ENCODE results near the gene CYP21A2.
"Not testable (repeated sequence)": the region's sequence is repeated elsewhere in the genome, so short reads cannot be mapped to it uniquely, and the experiment has no call there.

The CYP21A2 gene

DNA sequence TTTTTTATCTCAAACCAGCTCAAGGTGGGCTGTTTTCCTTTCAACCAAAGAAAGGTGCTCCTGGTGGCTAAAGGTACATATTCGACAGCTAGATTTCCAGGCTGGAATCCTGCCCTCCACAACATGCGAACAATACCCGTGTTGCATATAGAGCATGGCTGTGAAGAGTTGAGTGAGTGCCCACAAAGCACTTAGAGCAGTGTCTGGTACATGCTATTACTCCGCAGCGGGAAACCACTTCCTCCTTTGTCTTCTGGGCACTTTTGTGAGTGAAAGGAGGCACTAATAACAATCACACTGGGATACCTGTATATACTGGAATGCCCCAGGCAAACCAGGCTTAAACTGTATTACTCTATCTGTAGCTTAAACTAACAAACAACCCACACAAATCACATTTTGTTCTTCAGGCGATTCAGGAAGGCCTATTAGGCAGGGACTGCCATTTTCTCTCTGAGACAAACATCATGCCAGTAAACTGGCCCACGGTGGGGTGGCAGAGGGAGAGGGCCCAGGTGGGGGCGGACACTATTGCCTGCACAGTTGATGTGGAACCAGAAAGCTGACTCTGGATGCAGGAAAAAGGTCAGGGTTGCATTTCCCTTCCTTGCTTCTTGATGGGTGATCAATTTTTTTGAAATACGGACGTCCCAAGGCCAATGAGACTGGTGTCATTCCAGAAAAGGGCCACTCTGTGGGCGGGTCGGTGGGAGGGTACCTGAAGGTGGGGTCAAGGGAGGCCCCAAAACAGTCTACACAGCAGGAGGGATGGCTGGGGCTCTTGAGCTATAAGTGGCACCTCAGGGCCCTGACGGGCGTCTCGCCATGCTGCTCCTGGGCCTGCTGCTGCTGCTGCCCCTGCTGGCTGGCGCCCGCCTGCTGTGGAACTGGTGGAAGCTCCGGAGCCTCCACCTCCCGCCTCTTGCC, at the start of gene CYP21A2:
CYP21A2 (plus strand) TSS at position 818 of the 927 bp plus-strand sequence; CDS start at position 826, 8 bp downstream.
- DNase-seq, result not testable (repeated sequence)

DNA sequence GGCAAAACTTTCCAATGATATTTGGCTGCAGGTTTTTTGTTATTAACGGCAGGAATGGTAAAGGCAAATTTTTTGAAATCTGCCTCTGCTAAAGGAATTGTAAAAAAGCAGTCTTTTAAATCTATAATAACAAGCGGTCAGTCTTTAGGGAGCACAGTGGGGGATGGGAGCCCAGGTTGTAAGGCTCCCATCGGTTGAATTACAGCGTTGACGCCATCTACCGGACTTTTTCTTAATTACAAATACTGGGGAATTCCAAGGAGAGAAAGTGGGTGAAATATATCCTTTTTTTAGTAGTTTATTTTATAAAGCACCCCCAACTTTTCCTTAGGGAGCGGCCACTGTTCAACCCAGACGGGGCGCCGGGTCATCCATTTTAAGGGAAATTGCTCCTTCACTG, 48.9 kb upstream of the CYP21A2 start:
- not testable (repeated sequence) for DNase-seq

DNA sequence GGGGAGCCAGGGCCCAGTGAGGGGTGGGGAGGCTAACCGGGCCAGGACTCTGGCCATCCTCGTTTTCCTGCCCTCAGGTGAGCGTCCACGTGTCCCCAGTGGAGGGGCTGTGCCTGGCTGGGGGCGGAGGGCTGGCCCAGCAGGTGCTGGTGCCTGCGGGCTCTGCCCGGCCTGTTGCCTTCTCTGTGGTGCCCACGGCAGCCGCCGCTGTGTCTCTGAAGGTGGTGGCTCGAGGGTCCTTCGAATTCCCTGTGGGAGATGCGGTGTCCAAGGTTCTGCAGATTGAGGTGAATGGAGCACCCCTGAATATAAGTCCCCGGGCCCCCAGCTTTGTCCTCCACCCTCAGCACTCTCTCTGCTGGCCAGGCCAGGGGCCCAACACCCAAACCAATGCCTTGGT, 43.8 kb upstream of the CYP21A2 start:
- not testable (repeated sequence) for DNase-seq

DNA sequence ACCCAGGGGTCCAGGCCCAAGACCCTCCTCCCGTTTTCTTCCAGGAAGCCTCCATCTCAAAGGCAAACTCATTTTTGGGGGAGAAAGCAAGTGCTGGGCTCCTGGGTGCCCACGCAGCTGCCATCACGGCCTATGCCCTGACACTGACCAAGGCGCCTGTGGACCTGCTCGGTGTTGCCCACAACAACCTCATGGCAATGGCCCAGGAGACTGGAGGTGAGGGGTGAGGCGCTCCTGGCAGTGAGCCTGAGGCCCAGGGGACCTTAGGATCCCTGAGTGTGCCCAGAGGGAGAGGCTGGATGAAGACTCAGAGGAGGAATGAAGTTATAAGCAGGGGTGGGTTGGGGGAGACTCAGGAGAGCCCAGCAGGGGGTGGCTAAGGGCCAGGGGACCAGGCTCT, 41.8 kb upstream of the CYP21A2 start:
- DNase-seq, result not testable (repeated sequence)

DNA sequence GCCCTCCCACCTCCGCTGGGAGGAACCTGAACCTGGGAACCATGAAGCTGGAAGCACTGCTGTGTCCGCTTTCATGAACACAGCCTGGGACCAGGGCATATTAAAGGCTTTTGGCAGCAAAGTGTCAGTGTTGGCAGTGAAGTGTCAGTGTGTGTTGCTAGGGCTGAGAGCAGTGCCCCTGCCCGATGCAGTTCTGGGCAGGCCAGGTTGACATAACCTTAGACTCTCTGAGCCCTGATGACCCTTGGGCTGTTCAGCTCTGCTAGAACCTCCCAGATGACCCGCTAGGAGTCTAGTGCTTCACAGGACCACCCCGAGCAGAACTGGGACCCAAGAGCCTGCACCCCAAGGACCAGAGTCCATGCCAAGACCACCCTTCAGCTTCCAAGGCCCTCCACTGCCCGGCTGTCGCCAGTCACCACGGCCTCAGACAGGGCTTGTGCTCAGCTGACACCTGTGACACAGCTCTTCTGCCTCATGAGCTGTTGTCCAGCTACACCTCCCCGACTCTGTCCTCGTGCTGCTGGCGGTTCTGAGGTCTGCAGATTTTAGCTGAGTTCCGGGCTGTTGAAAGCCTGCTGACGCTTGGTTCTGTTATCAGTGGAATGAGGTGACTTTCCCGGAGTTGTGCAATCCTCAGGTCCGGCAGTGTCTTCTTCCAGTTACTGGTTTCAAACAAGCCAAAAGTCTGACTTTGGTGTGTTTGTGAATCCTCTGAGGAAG, 35.5 kb upstream of the CYP21A2 start:
- DNase-seq, result not testable (repeated sequence)

DNA sequence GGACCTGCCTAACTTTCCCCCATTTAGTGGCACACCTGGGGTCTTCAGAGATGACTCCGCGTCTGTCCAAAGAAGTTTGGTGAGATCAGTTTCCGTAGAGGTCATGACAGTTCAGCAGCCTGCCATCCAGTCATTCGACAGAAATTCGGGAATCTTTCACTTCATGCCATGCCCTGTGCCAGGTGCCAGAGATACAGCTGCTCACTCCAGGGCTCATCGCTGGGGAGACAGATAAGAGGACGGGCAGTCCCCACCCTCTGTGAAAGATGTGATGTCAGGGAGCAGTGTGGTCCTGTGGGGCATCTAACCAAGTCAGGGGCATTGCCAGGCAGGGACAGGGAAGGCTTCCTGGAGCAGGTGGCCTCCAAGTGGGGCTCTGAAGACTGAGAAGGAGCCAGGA, 34.9 kb upstream of the CYP21A2 start:
- not testable (repeated sequence) for DNase-seq

DNA sequence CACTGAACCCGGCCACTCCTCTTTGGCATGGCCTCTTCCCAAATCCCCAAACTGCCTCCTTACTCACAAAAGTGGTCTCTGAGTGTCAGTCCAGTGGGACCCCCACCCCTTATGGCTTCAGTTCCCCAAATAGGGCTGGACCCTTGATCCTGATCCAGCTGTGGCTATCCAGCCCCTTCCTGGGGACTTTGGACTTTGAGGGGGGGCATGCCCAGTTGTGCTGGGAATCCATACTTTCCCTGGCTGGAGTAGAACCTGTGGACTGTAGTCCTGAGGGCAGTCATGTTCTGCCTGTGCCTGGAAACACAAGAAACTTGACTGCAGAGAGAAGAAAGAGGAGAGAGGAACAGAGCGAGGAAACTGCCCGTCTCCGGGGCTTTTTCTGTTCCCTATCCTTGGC, 33.8 kb upstream of the CYP21A2 start:
- DNase-seq, result not testable (repeated sequence)

DNA sequence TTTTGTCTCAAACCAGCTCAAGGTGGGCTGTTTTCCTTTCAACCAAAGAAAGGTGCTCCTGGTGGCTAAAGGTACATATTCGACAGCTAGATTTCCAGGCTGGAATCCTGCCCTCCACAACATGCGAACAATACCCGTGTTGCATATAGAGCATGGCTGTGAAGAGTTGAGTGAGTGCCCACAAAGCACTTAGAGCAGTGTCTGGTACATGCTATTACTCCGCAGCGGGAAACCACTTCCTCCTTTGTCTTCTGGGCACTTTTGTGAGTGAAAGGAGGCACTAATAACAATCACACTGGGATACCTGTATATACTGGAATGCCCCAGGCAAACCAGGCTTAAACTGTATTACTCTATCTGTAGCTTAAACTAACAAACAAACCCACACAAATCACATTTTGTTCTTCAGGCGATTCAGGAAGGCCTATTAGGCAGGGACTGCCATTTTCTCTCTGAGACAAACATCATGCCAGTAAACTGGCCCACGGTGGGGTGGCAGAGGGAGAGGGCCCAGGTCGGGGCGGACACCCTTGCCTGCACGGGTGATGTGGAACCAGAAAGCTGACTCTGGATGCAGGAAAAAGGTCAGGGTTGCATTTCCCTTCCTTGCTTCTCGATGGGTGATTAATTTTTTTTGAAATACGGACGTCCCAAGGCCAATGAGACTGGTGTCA, 33.2 kb upstream of the CYP21A2 start:
- not testable (repeated sequence) for DNase-seq

DNA sequence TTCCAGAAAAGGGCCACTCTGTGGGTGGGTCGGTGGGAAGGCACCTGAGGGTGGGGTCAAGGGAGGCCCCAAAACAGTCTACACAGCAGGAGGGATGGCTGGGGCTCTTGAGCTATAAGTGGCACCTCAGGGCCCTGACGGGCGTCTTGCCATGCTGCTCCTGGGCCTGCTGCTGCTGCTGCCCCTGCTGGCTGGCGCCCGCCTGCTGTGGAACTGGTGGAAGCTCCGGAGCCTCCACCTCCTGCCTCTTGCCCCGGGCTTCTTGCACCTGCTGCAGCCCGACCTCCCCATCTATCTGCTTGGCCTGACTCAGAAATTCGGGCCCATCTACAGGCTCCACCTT, 32.7 kb upstream of the CYP21A2 start:
- not testable (repeated sequence) for DNase-seq

DNA sequence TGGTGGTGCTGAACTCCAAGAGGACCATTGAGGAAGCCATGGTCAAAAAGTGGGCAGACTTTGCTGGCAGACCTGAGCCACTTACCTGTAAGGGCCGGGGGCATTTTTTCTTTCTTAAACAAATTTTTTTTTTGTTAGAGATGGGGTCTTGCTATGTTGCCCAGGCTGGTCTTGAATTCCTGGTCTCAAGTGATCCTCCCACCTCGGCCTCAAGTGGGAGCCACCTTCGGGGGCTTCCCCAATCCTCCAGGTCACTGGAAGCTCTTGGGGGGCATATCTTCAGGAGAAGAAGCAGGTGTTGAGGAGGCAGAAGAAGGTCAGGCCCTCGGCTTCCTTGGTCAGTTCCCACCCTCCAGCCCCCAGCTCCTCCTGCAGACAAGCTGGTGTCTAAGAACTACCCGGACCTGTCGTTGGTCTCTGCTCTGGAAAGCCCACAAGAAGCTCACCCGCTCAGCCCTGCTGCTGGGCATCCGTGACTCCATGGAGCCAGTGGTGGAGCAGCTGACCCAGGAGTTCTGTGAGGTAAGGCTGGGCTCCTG, 32.2 kb upstream of the CYP21A2 start:
- not testable (repeated sequence) for DNase-seq

DNA sequence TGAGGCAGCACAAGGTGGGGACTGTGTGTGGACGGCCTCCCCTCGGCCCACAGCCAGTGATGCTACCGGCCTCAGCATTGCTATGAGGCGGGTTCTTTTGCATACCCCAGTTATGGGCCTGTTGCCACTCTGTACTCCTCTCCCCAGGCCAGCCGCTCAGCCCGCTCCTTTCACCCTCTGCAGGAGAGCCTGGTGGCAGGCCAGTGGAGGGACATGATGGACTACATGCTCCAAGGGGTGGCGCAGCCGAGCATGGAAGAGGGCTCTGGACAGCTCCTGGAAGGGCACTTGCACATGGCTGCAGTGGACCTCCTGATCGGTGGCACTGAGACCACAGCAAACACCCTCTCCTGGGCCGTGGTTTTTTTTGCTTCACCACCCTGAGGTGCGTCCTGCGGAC, 31.1 kb upstream of the CYP21A2 start:
- not testable (repeated sequence) for DNase-seq

DNA sequence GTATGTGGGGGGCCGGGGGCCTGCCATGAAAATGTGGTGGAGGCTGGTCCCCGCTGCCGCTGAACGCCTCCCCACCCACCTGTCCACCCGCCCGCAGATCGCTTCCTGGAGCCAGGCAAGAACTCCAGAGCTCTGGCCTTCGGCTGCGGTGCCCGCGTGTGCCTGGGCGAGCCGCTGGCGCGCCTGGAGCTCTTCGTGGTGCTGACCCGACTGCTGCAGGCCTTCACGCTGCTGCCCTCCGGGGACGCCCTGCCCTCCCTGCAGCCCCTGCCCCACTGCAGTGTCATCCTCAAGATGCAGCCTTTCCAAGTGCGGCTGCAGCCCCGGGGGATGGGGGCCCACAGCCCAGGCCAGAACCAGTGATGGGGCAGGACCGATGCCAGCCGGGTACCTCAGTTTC, 30.2 kb upstream of the CYP21A2 start:
- not testable (repeated sequence) for DNase-seq

DNA sequence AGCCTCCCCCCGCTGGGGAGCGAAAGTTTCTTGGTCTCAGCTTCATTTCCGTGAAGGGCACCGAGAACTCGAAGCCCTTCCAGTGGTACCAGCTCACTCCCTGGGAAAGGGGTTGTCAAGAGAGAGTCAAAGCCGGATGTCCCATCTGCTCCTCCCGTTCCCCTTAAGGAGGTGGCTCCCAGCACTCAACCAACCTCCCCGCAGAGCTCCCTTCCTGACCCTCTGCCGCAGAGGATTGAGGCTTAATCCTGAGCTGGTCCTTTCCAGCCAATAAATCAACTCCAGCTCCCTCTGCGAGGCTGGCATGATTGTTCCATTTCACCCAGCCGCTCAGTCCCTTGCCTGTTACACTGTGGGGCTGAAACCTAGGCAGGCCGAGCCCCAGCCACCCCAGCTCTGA, 29.6 kb upstream of the CYP21A2 start:
- DNase-seq, result not testable (repeated sequence)

DNA sequence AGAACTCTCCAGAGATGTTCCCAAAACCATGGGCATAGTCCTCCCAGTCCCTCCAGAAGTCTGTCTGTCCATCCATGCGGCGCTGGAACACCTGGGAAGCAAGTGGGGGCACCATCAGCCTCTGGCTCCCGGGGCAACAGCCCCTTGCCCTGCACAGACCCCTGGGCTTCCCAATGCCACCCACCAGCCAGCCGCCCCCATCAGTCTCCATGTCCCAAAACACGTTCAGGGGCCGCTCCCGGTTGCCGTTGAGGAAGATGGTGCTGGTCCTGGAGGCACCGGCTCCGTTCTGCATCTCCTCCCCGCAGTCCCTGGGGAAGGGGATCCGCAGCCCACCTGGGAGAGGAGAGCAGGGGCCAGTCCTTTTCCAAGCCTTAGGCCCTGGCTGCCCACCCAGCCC, 28.7 kb upstream of the CYP21A2 start:
- DNase-seq, result not testable (repeated sequence)

DNA sequence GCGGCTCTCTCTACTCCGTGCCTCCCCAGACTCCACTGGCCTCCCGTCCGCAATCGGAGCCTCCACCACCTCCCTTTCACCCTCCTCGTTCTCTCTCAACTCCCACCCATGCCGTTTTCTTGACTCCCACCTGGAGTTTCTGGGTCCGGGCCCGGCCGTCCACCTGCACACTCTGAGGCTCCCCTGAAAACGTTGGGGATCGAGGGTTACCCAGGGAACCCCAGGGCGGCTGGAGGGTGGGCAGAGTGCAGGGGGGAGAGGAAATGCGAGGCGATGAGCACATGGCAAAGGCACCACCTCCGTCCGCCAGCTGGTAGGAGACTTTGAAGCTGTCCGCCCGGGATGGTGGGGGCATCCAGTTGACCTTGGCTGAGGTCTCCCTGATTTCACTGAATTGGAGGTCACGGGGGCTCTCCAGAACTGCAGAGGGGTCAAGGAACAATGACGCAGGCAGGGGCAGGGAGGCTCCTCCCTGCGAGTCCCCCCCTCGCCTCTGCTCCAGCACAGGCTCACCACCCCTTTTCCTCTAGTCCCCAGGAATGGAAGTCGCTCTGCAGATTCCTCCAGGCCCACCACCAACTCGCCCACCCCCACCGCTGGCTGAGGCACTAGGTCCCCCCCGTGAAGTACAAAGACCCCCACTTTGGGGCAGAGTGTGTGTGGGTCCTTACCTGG, 27.2 kb upstream of the CYP21A2 start:
- not testable (repeated sequence) for DNase-seq

DNA sequence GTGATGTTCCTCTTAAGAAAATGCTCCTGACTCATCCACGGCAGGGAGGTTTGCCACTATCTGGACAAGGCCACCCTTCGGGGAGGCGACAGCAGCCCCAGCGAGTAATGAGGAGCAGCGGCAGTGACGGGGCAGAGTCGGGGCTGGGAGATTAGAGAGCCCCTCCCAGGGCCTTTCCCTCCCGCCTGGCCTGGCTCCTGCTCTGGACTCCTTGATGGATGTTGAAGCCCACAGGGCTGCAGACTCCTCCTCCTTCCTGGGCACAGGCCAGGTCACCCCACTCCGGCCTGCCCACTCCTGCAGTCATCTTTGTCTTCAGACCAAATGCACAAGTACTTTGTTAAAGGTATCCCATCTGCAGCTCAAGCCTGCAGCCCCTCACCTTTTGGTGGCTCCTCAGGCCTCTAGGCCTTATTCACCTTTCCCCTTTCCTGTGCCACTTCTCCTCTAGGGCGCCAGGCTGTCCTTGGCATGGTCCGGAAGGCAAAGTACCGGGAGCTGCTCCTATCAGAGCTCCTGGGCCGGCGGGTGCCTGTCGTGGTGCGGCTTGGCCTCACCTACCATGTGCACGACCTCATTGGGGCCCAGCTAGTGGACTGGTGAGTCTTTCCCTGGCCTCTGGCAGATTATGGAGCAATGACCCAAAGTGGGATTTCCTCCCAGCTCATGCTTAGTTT, 25.1 kb upstream of the CYP21A2 start:
- not testable (repeated sequence) for DNase-seq

DNA sequence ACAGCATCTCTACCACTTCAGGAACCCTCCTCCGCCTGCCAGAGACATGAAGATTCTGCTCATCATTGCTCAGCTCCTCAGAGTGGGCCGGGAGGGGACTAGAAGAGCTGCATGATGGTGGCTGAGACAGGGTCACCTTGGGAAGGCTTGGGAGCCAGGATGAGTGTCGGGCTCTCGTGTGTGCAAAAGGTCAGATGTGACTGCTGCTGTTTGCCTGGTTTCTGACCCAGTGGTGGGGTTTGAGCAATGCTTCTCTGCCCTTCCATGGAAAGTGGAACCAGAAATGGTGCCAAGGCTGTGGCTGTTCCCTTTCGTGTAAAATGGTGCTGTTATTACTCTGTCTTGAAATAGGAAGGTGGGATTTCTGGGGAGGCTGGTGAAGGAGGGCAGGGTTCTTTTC, 24.5 kb upstream of the CYP21A2 start:
- not testable (repeated sequence) for DNase-seq

DNA sequence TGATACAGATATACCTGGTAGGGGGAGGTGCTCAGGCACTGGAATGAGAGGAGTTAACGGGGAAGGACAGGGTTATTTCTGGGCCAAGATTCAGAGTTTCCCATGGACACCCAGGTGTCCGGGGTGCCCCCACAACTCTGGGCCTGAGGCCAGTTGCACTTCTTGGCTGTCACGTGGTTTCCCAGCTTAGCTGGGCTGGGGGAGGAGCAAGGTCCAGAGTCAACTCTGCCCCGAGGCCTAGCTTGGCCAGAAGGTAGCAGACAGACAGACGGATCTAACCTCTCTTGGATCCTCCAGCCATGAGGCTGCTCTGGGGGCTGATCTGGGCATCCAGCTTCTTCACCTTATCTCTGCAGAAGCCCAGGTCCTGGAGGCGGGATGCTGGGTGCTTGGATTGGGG, 23.7 kb upstream of the CYP21A2 start, which contains the start of gene C4B:
C4B (plus strand) TSS at position 249 of the 400 bp plus-strand sequence; CDS start at position 300, 51 bp downstream.
- DNase-seq, result not testable (repeated sequence)

DNA sequence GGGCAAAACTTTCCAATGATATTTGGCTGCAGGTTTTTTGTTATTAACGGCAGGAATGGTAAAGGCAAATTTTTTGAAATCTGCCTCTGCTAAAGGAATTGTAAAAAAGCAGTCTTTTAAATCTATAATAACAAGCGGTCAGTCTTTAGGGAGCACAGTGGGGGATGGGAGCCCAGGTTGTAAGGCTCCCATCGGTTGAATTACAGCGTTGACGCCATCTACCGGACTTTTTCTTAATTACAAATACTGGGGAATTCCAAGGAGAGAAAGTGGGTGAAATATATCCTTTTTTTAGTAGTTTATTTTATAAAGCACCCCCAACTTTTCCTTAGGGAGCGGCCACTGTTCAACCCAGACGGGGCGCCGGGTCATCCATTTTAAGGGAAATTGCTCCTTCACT, 16.1 kb upstream of the CYP21A2 start:
- DNase-seq, result not testable (repeated sequence)

DNA sequence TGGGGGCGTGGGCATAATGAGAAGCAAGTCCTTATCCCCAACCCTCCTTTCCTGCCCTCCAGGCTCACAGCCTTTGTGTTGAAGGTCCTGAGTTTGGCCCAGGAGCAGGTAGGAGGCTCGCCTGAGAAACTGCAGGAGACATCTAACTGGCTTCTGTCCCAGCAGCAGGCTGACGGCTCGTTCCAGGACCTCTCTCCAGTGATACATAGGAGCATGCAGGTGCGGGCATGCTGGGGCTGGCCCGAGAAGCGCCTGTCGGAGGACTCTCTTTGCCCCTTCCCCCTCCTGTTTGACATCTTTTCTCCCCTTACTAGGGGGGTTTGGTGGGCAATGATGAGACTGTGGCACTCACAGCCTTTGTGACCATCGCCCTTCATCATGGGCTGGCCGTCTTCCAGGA, 9.6 kb upstream of the CYP21A2 start:
- not testable (repeated sequence) for DNase-seq

DNA sequence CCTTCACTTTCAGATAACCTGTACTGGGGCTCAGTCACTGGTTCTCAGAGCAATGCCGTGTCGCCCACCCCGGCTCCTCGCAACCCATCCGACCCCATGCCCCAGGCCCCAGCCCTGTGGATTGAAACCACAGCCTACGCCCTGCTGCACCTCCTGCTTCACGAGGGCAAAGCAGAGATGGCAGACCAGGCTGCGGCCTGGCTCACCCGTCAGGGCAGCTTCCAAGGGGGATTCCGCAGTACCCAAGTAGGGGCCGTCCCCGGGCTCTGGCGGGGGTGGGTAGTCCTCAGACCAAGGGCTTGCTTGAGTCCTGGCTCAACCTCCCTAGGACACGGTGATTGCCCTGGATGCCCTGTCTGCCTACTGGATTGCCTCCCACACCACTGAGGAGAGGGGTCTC, 8.7 kb upstream of the CYP21A2 start:
- not testable (repeated sequence) for DNase-seq

Measured in NCI-H1048 (cell line).